ENCODE results near the gene BHLHE40. TPM values are rescaled to one million over a fixed set of nuclear protein-coding genes. Genes with fewer than 3 reads are reported as not detected.

BHLHE40 gene
- total RNA-seq, 3 donors from 2014 or later = 13.8 to 177 (median 135) TPM

- no peaks in the 10 kb centered on the region for H3K36me3 ChIP-seq
- intact Hi-C loops (cut with DNase I; ENCODE audit: low total_unique reads) = no loop called here
- no peaks in the 10 kb centered on the region for H3K27me3 ChIP-seq
- no peak for DNase-seq (ENCODE audit: low spot score in 2 of 2)
- no peak overlapping the region for H3K27ac ChIP-seq
- H3K4me3 ChIP-seq = no peak overlapping the region
- TF ChIP-seq POLR2AphosphoS5 (IDR thresholded peaks at IDR 0.05) (no peak), POLR2A (IDR thresholded peaks at IDR 0.05) (no peak), CTCF (IDR thresholded peaks at IDR 0.05) (no peak)
- no peaks in the 10 kb centered on the region for H3K9me3 ChIP-seq
- H3K4me1 ChIP-seq = no peaks in the 10 kb centered on the region
These were observed 27.5 kb downstream of the BHLHE40 start for GRCh38 chr3:5006755-5007202.

- TF ChIP-seq CTCF (IDR thresholded peaks at IDR 0.05) (no peak), POLR2AphosphoS5 (IDR thresholded peaks at IDR 0.05) (no peak), POLR2A (IDR thresholded peaks at IDR 0.05) (no peak)
- H3K27me3 ChIP-seq = no peaks in the 10 kb centered on the region
- intact Hi-C loops (cut with DNase I; ENCODE audit: low total_unique reads) = no loop called here
- no peaks in the 10 kb centered on the region for H3K4me1 ChIP-seq
- no peaks in the 10 kb centered on the region for H3K36me3 ChIP-seq
- no peaks in the 10 kb centered on the region for H3K9me3 ChIP-seq
- DNase-seq (ENCODE audit: low spot score in 2 of 2) = no peak
- H3K4me3 ChIP-seq = no peak overlapping the region
- H3K27ac ChIP-seq = no peak overlapping the region
These were observed 28.6 kb downstream of the BHLHE40 start for GRCh38 chr3:5007873-5008272.

GRCh38 chr3:5009506-5010109, 30.4 kb downstream of the BHLHE40 start:
- Histone ChIP-seq H3K27me3 (no peaks in the 10 kb centered on the region), H3K27ac (peak overlapping the region; percentile 37 to 41), H3K4me3 (no peak overlapping the region), H3K4me1 (no peaks in the 10 kb centered on the region), H3K9me3 (no peaks in the 10 kb centered on the region), H3K36me3 (no peaks in the 10 kb centered on the region)
- intact Hi-C loops (cut with DNase I; ENCODE audit: low total_unique reads) = no loop called here
- no peak for DNase-seq (ENCODE audit: low spot score in 2 of 2)
- TF ChIP-seq CTCF (IDR thresholded peaks at IDR 0.05) (no peak), POLR2AphosphoS5 (IDR thresholded peaks at IDR 0.05) (no peak), POLR2A (IDR thresholded peaks at IDR 0.05) (no peak)

- H3K36me3 ChIP-seq = no peaks in the 10 kb centered on the region
These were observed 30.9 kb downstream of the BHLHE40 start for GRCh38 chr3:5010140-5010539.

More at GRCh38 chr3:5010140-5010539, 30.9 kb downstream of the BHLHE40 start:
- H3K27ac ChIP-seq = no peak overlapping the region
- no peaks in the 10 kb centered on the region for H3K9me3 ChIP-seq
- no peaks in the 10 kb centered on the region for H3K4me1 ChIP-seq
- no peaks in the 10 kb centered on the region for H3K27me3 ChIP-seq
- no peak overlapping the region for H3K4me3 ChIP-seq
- intact Hi-C loops (cut with DNase I; ENCODE audit: low total_unique reads) = no loop called here
- TF ChIP-seq CTCF (IDR thresholded peaks at IDR 0.05) = no peak
- no peak for TF ChIP-seq POLR2AphosphoS5 (IDR thresholded peaks at IDR 0.05)
- TF ChIP-seq POLR2A (IDR thresholded peaks at IDR 0.05) = no peak
- DNase-seq (ENCODE audit: low spot score in 2 of 2) = no peak
